ENCODE data around the gene SPRED1.

Gene SPRED1

DNA sequence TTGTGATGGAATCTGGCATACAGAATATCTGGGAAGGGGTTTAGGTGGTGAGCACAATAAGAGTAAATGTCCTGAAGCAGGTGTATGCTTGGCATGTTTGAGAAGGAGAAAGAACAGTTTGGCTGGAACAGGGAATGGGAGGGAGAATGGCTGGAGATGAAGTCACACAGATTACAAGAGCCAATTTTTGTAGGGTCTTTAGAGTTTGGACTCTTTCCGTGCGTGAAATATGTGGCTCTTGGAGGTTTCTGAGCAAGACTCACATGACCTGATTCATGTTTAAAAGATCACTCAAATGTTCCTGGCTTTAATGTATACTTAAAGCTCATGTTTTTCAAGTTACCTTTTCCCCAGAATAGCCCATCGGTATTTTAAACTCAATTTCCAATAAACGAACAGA lies 32.8 kb downstream of the SPRED1 start:
- no peak for DNase-seq

DNA sequence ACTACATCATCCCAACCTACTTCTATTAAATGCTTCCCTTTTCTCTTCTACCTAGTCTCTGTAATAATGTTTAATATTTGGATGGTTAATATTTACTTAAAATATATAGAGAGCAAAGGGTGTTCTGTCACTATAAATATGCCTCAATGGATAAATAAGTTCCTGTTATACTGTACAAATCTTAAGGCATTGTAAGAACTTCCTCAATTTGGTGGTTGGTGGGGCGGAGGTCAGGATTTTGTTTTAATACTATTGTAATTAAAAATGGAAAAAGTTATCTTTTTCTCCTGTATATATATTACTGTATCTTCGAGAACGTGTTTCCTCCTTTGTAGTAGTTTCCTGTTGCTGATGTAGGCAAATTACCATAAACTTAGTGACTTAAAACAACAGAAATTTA lies 41.5 kb downstream of the SPRED1 start:
- DNase-seq = no peak

DNA sequence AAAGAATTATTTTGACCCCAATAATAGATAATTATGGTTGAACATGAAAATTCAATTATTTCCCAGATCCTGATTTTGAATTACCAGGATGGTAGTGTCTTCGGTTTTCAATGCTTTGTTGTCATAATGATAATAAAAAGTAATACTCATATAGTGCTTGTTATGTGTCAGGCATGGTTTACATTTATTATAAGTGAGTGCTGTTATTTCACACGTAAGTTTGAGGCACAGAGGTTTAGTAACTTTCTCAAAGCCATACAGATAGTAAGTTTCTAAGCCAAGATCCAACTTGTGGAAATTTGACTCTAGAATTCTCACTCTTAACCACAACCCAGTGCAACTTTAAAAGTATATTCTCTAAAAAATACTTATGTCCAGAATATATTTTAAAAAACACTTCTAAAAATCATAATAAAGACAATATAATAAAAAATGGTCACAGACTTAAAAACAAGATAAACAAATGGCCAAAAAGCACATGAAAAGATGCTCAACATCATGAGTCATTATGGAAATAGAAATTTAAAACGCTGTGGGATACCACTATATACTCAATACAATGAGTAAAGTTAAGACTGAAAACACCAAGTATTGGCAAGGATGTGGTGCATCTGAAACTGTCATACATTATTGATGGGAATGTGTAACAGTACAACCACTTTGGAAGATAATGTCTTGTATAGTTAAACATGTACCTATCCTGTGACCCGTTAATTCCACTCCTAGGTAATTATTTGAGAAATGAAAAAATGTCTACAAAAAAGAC lies 45.2 kb downstream of the SPRED1 start:
- DNase-seq = no peak

DNA sequence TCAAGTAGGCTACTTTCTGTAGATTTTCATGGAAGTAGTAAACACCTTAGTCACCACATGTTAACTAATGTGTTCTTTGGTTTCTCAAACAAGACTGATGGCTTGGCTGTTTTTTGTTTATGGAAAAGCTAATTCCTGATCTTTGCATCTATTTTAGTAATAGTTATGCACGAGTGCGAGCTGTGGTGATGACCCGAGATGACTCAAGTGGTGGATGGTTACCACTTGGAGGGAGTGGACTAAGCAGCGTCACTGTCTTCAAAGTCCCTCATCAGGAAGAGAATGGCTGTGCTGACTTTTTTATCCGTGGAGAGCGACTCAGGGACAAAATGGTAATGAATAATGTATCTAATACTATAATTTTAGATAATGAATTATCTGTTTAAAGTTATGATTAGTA lies 46.6 kb downstream of the SPRED1 start:
- DNase-seq = no peak

DNA sequence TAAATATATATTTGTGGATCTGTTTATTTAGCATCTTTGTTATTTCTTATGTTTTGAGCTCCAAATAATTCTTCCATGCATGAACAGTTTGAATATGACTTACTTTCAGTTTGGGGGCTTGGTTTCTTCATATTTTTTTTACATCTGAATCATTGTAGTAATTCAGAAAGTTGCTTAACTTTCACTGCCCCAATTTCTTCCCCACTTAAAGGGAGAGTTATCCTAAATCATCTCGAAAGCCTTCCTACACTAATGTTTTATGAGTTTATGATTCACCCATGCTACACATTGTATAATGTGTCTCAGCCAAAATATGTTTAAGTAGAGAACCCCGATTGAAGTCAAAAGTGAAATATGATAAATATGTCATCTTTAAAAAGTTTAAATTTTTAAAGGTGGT lies 47.8 kb downstream of the SPRED1 start:
- DNase-seq = no peak

DNA sequence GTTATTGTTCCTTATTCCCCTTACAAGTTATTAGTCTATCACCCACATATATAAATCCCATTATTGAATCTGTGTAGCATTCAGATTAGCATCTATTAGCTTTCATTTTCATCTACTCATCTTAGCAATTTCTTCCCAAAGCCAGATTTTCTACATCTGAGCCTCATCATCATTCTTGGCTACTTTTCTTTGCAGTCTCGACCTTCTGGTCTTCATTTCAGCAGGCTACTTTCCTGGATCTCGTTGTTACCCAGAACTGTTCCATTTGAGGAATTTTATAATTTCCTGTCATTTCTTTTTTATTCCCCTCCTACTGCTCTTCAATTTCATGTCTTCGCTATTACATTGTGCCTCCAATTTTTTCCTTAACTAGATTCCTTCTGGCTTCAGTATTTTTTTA lies 51.8 kb downstream of the SPRED1 start:
- no peak for DNase-seq

DNA sequence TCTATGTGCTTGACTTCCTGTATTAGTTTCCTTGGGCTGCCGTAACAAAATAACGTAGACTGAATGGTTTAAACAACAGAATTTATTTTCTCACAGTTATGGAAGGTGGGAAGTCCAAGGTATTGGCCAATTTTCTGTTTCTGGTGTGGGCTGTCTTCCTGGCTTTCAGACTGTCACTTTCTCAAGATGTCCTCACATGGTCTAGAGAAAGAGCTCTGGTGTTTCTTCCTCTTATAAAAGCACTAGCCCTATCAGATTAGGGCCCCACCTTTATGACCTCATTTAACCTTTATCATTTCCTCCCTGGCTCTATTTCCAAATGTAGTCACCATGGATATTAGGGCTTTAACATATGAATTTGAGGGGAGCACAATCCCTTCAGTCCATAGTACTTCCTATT lies 54.6 kb downstream of the SPRED1 start:
- no peak for DNase-seq

DNA sequence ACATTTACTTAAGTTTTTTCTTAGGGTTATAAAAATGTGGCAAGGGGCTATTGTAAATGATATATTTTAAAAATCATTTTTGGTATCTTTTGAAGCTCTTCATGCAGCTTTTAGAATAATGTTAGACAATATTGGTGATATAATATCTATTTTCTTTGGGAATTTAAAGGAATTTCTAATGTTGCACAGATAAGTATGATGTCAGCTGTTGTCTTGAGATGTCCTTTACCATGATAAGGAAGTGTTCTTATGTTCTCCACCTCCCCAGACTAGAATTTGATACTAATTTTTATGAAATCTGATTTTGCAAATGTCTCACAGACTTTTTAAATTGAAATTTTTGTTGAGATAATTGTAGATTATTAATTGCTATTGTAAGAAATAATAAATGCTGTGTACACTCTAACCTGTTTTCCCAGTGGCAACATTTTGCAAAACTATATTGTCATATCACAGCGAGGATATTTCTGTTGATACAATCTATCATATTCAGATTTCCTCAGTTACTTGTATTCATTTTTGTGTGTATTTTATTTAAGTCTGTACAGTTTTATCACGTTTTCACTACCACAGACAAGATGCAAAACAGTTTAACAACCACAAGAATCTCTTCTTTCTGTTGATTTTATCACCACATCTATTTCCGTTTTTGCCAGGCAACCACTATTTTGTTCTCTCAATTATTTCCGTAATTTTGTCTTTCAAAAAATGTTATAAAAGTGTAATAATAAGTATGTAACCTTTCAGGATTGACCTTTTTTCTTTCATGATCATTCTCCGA lies 55.4 kb downstream of the SPRED1 start:
- no peak for DNase-seq

DNA sequence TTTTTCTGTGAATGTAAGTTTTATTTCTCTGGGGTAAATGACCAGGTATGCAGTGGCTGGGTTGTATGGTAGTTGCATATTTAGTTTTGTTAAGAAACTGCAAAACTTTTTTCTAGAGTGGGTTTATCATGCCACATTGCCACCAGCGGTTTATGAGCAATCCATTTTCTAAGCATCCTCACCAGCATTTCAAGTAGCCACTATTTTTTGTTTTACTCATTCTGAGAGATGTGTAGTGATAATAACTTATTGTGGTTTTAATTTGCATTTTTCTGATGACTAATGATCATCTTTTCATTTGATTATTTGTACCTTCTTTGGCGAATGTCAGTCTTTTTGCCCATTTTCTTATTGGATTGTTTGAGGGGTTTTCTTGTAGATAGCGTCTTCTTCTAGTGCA lies 56.2 kb downstream of the SPRED1 start:
- no peak for DNase-seq

DNA sequence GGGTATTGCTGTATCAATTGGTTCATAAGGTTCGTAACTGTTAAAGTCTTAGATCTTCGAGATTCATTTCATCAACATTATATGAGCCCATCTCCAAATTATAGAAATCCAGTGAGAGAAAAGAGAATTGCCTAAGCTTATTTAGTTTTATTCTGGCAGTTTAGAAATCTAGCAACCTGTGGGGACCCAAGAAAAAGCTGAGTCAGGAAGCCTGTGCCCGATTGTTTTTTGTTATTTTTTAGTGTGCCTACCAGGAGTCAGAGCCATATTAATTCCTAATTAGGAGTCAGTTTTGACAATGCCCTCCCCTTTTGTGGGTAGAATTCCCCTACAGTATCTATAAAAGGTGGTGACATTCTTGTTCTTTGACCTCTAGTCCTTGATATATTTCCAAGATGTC lies 59.6 kb downstream of the SPRED1 start:
- DNase-seq = no peak

DNA sequence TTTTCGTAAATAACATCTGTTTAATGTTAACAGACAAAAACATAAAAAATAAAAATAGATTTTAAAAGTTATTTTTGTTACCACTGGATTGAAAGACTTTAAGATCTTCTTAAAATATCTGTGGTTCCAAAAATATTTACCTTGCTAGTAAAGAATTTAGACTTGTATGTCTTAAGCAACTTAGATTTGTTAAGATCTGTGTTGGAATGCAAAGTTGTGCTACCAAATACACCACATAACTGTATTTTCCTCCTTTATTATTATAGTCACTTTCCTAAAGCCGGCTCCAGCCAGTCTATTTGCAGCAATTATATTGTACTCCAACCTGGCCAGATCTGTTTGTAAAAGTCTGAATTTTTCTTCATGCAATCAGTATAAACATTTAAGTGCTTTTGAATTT lies 63.7 kb downstream of the SPRED1 start:
- no peak for DNase-seq

DNA sequence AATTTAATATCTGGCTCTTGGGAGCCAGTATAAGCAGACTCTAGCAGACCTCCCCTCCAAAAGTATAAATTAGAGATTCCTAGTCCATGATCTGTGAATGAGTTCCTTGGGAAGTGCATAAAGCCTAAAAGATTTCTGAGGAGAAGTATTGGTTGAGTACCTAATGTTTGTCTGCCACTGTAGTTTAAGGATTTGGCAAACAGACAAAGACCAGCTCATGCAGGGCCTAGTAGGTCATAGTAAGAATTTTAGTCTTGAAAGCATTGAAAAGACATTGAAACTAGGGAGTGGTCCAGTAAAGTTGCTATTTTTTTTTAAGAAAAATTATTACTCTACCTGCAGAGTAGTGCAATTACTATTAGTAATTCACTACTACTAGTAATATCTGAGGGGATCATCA lies 67.5 kb downstream of the SPRED1 start:
- DNase-seq = no peak

DNA sequence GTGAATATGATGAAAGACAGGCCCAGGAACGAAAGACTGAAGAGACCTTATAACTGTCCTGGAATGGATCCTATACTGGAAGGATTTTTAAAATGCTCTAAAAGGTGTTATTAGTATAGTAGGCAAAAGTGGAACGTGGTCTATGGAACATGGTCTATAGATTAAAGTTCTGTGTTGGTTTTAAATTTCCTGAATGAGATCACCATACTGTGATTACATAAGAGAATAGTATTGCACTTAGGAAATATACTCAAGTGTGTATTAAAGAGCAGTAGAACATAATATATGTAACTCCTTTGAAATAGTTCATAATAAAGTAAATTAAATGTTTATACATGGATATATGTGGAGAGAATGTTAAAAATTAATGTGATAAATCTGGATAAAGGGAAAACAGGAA lies 68.2 kb downstream of the SPRED1 start:
- no peak for DNase-seq

DNA sequence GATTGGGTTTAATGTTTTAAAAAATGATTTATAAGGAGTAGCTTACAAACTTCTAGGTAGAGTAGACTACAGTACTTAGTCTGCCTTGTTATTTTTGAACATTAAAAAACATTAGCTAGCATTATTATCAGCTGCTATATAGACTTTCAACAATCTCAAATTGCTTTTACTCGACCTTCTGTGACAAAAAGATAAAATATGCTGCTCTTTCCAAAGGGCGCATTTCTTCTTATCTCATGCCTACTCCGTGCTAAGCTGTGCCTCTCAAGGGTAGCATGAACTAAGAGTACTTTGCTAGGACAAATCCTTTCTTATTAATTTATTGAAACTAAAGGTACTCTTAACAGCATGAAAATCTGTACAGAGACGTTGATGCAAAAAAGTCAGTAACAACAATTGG lies 71.3 kb downstream of the SPRED1 start:
- no peak for DNase-seq

DNA sequence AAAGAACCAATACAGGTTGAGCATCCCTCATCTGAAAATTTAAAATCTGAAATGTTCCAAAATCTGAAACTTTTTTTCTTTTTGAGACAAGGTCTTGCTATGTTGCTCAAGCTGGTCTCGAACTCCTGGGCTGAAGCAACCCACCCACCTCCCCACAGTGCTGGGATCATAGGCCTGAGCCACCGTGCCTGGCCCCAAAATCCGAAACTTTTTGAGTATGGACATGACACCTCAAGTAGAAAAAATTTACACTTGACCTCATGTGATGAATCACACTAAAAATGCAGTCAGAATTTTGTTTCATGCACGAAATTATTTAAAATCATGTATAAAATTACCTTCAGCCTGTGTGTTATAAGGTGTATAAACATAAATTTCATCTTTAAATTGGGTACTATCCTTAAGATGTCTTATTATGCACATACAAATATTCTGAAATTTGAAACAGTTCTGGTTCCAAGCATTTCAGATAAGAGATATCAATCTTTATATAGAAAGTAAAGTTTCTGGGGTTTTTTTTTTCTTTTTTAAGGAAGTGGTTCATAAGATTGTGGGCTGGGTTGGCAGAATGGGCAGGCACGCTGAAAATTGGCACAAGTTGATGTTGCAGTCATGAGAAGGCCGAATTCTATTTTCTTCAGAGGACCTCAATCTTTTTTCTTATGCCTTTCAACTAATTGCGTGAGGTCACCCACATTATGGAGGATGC lies 72.5 kb downstream of the SPRED1 start:
- no peak for DNase-seq

DNA sequence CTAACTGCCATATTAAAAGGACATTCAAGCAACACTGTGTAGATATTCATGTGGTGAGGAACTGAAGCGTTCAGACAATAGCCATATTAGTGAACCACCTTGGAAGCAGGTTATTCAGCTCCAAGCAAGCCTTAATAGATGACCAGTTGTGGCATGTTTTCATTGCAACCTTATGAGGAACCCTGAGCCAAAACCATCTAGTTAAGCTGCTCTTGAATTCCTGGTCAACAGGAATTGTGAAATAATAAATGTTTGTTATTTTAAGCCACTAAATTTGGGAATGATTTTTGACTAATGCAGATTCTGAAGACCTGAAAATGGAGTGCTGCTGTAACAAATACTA lies 73.0 kb downstream of the SPRED1 start:
- no peak for DNase-seq

DNA sequence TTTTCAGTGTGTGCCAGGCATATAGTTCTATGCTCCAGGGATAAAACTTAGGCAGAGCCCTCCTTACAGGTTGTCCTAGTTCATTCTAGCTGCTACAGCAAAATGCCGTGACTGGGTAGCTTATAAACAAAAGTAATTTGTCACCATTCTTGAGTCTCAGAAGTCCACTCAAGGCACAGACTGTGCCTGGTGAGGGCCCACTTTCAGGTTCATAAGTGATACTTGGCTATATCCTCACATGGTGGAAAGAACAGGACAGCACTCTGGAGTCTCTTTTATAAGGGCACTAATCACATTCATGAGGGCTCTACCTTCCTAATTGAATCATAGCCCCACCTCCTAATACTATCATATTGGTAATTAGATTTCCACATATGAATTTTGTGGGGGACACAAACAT lies 80.1 kb downstream of the SPRED1 start:
- no peak for DNase-seq

DNA sequence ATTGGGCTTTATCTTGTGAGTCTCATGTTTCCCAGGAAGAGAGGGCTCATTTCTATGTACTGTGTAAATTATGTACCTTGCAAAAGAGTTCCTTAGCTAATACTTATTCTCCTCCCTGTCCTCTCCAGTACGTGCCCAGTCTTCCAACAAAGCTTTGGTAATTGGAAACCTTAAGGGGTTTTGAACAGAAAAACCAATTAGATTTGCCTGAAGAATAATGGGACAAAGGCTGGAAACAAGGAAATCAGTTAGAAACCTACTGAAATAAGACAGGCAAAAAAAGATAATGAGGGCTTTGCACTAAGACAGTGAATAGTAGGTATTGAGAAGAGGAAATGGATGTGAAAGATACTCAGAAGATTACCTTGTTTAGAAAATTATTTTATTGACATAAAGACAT lies 82.5 kb downstream of the SPRED1 start:
- DNase-seq = no peak

DNA sequence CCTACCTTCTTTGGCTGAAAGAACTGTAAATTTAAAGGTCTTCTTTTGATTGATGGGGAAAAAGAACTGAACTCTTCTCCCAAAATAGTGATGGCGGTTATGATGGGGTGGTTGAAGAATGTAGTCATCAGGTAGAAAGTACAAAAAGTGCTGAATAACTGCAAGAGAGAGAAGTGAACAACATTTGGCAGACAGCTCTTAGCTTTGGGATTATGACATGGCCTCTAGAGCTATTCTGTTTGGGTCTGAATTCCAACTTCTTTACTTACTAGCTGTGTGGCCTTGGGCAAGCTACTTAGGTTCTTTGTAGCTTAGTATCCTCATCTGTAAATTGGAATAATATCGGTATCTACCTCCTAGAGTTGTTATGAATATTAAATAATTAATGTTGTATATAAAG lies 91.7 kb downstream of the SPRED1 start:
- no peak for DNase-seq

DNA sequence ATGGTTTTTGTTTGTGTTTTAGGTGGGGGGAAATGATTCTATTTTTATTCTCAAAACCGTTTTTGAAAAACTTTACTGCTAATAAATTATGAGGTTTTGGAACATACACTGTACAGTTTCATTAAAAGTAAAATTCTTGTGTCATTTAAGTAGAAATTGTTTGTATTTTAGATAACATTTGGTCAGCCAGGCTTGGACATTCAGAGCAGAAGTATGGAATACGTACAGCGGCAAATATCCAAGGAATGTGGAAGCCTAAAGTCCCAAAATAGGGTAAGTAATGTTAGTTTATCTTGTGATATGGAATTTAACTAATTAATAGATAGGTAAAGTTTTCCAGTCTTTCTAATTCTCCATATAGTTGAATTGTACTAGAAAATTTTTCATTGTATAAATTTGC lies 96.6 kb downstream of the SPRED1 start:
- no peak for DNase-seq

DNA sequence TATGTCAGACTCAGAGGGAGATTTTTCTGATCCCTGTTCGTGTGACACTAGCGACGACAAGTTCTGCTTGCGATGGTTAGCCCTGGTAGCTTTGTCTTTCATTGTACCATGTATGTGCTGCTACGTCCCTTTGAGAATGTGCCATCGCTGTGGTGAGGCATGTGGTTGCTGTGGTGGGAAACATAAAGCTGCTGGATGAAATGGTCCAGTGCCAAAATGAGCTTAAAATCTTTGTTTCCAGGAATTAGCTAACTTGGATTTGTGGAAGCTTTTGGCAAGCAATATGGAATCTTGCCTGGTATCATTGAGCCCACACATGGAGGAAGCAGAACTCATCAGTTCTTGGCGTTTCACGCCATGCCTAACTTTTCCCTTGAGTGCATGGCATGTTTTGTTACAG lies 98.8 kb downstream of the SPRED1 start:
- no peak for DNase-seq

DNA sequence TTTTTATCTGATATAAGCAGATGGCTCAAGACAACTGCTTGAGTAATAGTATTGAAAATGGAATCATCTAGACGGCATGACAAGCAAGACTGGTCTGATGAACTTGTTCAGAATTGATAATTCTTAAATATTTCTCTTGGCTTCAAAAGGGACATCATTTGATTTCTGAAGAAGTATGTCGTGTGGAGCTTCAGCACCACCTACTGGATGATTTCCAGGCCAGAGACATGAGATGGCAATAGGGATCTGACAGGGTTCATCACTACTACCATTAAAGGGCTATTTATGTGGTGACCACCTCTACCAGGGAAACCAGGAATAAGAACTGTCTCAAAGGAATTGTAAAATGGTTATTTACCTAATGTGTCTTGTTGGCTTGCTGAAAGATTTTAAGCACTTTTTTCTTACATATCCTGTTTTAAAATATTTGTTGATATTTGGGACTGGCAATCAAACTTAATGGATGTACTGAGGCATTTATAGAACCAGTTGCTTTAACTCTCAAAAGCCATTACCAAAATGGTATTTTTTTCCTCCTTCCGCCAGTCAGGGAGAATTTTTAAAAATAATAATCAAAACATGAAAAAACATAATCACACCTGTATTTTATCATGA lies 101.8 kb downstream of the SPRED1 start:
- DNase-seq = peak; percentile 22

DNA sequence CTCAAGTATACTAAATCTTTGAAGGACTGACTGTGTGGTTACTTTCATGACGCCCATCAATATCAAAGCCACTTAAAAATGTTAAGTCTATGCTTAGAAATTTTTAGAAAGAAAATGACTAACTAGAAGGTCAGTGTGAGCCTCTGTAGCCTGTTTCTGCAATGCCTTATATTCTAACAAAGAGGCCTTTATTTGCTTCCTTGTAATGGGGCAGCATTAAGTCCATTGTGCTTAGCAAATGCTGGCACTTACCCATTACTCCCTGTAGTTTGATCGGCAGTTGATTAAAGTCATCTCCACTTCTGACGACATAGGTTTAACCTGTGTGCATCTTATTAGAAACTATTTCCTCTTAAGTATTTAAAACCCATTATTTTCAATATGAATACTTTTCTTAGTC lies 109.7 kb downstream of the SPRED1 start:
- DNase-seq = no peak

DNA sequence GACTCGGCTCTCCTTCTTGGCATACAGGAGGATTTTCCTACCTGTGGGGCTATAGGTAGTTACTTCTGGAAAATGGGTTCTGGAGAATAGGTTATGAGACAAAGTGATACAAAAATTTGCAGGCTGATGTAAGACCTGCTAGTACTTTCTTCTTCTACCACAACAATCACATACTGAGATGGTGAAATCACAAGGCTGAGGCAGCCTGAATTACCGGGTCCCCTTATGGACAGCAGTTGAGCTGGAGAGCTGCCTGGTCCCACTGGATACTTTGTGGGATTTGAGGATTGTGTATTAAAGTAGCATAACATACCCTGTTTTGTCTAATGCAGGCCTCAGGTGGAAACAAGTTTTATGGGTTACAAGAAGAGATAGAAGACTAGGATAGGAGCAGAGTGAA lies 114.8 kb downstream of the SPRED1 start:
- no peak for DNase-seq

All from NCI-H1092 treated with DMSO at 0.1 percent for 48 hours (cell line).